Glutamatergic neuron (in vitro differentiated cells): ENCODE measurements around the gene IL7R. TPM values are rescaled to one million over a fixed set of nuclear protein-coding genes. Genes with fewer than 3 reads are reported as not detected.
A peak's percentile ranks its signal among the peaks of the same experiment; 100 is the strongest.

Source experiments
- DNase-seq: peaks from one replicate; pipeline ENCODE4 v3.0.0; 2022
- H3K27ac Mint-ChIP-seq: one replicate; pipeline ENCODE4 v1.8.0; 2020; ENCODE audit warnings: mild to moderate bottlenecking, mixed read lengths, inconsistent platforms; ENCODE audit not compliant: unreplicated experiment
- H3K27me3 Mint-ChIP-seq: one replicate; pipeline ENCODE4 v1.8.0; 2020; ENCODE audit warnings: mild to moderate bottlenecking, moderate library complexity, mixed read lengths, inconsistent platforms; ENCODE audit not compliant: unreplicated experiment
- H3K36me3 Mint-ChIP-seq: one replicate; pipeline ENCODE4 v1.8.0; 2020; ENCODE audit warnings: mild to moderate bottlenecking, mixed read lengths, inconsistent platforms; ENCODE audit not compliant: unreplicated experiment
- H3K4me1 Mint-ChIP-seq: one replicate; pipeline ENCODE4 v1.8.0; 2020; ENCODE audit warnings: mild to moderate bottlenecking, low read depth, mixed read lengths, inconsistent platforms; ENCODE audit not compliant: unreplicated experiment
- H3K4me3 Mint-ChIP-seq: one replicate; pipeline ENCODE4 v1.8.0; 2020; ENCODE audit warnings: mild to moderate bottlenecking, mixed read lengths, inconsistent platforms; ENCODE audit not compliant: unreplicated experiment
- H3K9me3 Mint-ChIP-seq: one replicate; pipeline ENCODE4 v1.8.0; 2020; ENCODE audit warnings: mild to moderate bottlenecking, moderate library complexity, mixed read lengths, inconsistent platforms; ENCODE audit not compliant: unreplicated experiment
- total RNA-seq: library from RNA; stranded (reverse); fragmentation: NEBNext Ultra II Directional; extraction: Animal tissue kit (Norgen Biotek cat#: 25700); gene quantifications from one replicate; pipeline ENCODE4 v1.2.1, GENCODE V29; 2021; ENCODE audit not compliant: unreplicated experiment
- TF ChIP-seq, protein P1 (sequence below): fragments of 200-600 bp; sonication (generic); IDR thresholded peaks from one replicate; pipeline ENCODE4 v1.5.0; 2021; ENCODE audit not compliant: partially characterized antibody, unreplicated experiment

The IL7R gene
- total RNA-seq, 1 donor from 2014 or later, result not detected

DNA sequence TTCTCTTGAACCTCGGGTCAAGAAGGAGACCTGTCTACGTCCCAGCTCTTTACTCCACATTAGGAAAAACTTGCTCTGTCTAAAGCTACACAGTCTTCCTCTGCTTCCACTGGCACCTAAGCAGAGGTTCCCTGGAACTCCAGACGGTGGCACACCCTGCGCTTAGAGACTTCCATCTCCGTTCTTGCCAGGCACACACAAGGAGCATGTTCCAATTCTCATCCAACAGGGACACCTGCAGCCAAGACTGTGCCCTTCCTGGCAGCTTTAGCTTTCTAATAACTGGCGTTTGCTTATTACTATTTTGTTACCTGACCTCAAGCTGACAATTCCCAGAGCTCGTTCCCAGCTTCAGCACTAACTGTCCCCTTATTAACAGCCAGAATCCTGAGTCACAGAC, 65.8 kb downstream of the IL7R start:
- Mint-ChIP-seq H3K4me3 (no peak overlapping the region), H3K27me3 (peaks cover 7% of the 10 kb centered on the region), H3K27ac (no peak overlapping the region), H3K36me3 (no peaks in the 10 kb centered on the region), H3K4me1 (no peaks in the 10 kb centered on the region), H3K9me3 (peaks cover 2% of the 10 kb centered on the region)
- DNase-seq, result no peak
- TF ChIP-seq, protein P1, sequence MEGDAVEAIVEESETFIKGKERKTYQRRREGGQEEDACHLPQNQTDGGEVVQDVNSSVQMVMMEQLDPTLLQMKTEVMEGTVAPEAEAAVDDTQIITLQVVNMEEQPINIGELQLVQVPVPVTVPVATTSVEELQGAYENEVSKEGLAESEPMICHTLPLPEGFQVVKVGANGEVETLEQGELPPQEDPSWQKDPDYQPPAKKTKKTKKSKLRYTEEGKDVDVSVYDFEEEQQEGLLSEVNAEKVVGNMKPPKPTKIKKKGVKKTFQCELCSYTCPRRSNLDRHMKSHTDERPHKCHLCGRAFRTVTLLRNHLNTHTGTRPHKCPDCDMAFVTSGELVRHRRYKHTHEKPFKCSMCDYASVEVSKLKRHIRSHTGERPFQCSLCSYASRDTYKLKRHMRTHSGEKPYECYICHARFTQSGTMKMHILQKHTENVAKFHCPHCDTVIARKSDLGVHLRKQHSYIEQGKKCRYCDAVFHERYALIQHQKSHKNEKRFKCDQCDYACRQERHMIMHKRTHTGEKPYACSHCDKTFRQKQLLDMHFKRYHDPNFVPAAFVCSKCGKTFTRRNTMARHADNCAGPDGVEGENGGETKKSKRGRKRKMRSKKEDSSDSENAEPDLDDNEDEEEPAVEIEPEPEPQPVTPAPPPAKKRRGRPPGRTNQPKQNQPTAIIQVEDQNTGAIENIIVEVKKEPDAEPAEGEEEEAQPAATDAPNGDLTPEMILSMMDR, result no peak

DNA sequence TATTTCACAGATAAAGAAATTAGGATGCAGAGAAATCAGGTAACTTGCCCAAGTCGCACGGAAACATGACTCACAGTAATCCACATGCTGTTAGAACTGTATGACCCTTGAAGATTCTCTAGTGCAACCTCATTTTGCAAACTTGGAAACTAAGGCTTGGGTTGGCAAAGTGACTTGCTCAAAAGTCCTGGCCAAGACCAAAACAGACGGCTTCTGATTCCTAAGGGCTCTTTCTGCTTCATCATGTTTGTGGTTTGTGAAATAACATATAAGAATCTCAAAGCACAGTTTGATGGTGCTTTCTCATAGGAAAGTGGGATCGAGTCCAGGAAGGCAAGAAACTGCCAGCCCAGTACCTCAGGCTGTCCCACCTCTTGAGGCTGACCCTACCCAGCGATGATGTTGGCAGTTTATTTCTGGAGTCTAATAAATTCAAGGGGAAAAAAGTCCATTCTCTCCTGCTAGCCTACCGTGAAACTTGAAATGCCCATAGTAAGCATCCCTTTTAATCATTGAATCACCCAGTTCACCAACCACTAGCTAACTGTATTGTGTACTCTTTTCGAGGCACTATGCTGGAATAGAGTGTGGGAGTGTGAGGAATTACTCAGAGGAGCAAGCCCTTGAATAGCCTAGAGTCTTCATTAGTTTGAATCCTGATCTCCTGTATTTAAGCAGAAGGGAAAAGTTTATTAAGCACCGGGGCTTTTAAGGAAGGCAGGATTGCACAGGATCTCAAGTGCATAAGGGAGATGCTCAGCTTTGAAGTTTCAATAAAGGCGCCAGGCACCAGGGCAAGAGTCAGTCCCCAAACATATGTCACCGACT, 67.6 kb downstream of the IL7R start:
- no peak overlapping the region for H3K27ac Mint-ChIP-seq

DNA sequence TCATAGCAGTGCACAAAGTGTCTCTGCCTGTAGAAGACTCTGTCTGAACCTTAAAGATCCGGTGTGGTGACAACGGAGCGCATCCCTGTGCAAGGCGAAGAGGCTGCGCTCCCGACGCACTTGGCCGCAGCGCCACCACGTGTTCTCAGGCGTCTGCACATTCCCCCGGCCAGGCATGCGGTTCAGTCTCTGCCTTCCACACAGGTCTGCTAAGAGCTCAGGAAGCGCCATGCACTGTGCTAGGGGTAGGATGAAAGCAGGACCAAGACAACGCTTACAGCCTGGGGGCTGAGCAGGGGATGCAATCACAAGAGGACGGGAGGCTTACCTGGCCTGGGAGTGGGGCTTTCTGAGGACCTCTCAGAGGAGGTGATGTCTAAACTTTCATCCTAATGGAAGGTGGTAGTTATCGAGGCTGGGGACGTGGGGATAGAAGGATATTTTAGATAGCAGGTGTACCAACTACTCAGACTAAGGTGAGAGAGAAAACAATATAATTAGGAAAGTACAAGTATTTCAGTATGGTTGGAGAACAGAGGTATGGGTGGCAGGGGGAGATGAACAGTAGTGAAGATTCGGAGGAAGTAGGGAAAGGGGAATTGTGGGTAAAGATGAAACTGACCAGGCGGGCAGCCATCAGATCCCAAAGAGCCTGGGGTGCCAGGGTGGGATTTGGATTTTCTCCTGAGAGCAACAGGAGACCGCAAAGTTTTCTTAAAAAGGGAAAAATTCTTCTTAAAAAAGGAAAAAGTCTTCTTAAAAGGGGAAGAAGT, 68.4 kb downstream of the IL7R start:
- no peak overlapping the region for H3K27ac Mint-ChIP-seq
- H3K9me3 Mint-ChIP-seq, result no peaks in the 10 kb centered on the region
- TF ChIP-seq, protein P1, result peak; percentile 28
- no peak overlapping the region for H3K4me3 Mint-ChIP-seq
- DNase-seq, result peak; percentile 81
- H3K4me1 Mint-ChIP-seq, result no peaks in the 10 kb centered on the region
- peaks cover 6% of the 10 kb centered on the region for H3K27me3 Mint-ChIP-seq
- H3K36me3 Mint-ChIP-seq, result no peaks in the 10 kb centered on the region

More for the DNA sequence above, 67.6 kb downstream of the IL7R start:
- peaks cover 6% of the 10 kb centered on the region for H3K27me3 Mint-ChIP-seq
- H3K4me3 Mint-ChIP-seq, result no peak overlapping the region
- TF ChIP-seq, protein P1, result no peak
- H3K4me1 Mint-ChIP-seq, result no peaks in the 10 kb centered on the region
- no peaks in the 10 kb centered on the region for H3K36me3 Mint-ChIP-seq
- no peak for DNase-seq
- peaks cover 2% of the 10 kb centered on the region for H3K9me3 Mint-ChIP-seq

DNA sequence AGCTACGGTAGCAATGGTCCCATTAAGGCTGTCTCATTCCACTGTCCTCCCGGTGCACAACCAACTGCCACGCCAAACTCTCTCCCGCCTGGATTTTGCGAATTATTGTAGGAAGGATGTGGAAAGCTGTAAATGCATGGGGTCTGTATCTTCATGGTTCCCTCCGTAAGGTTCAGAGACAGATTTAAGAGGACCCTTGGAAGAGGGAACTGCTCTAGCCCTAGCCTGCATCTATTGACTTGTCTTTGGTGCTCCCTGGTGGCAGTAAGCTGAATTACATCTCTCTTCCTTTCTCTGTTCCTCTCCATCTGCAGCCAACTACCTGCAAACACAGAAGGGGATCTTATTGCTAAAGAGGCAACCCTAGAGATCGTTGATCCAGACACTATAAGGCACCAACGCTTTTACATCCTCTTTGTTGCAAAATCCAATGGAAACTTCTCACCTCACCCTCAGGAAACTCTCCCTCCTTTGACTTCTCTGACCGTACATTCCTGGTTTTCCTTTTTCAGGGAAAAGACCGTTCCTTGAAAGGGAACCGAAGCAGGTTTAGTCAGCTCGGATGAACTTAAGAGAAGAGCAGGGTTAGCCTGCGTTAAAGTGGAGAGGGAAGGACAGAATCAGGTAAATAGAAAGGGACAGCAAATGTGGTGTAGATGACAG, 69.8 kb downstream of the IL7R start:
- Mint-ChIP-seq H3K4me3 (no peak overlapping the region), H3K27ac (no peak overlapping the region), H3K4me1 (no peaks in the 10 kb centered on the region), H3K27me3 (peaks cover 6% of the 10 kb centered on the region), H3K9me3 (no peaks in the 10 kb centered on the region), H3K36me3 (no peaks in the 10 kb centered on the region)
- DNase-seq, result peak; percentile 23
- TF ChIP-seq, protein P1, result peak; percentile 90

Other genes starting within 250 kb of the IL7R start
- 0.96 TPM for gene SPEF2, start 239.0 kb upstream of the IL7R start, total RNA-seq
- not detected for gene CAPSL, start 81.7 kb downstream of the IL7R start, total RNA-seq
- not detected for gene UGT3A1, start 134.5 kb downstream of the IL7R start, total RNA-seq
- gene UGT3A2, start 210.0 kb downstream of the IL7R start, total RNA-seq, result 0.37 TPM